Measurements from ENCODE around the gene FRMD4A. TPM values are rescaled to one million over a fixed set of nuclear protein-coding genes. Genes with fewer than 3 reads are reported as not detected.

Gene FRMD4A
- total RNA-seq, 1 experiment from 2014 or later: 19.6 TPM

- Histone ChIP-seq H3K4me1 (ENCODE audit: insufficient read depth, low read length) (peaks cover 4% of the 10 kb centered on the region), H3K18ac (ENCODE audit: insufficient read length, low read depth, low read length) (no peak overlapping the region), H3T11ph (ENCODE audit: low read length) (no peak overlapping the region), H3K27me3 (ENCODE audit: insufficient read depth, low read length) (no peaks in the 10 kb centered on the region), H3K9ac (ENCODE audit: extremely low read depth, insufficient read length, low read length) (no peak overlapping the region), H4K8ac (replicated peaks; ENCODE audit: insufficient read length, low read depth, low read length) (no peak overlapping the region), H3K14ac (ENCODE audit: insufficient read depth, low read length) (no peak overlapping the region), H2BK5ac (ENCODE audit: insufficient read length, low read length) (no peak overlapping the region), H4K91ac (ENCODE audit: insufficient read length, low read depth, low read length) (no peak overlapping the region), H2BK12ac (ENCODE audit: insufficient read length, low read depth, low read length) (no peak overlapping the region), H3K23ac (ENCODE audit: insufficient read length, low read depth, low read length) (no peak overlapping the region), H2BK15ac (ENCODE audit: low read depth, low read length) (no peak overlapping the region), H4K5ac (ENCODE audit: insufficient read length, low read depth, low read length) (no peak overlapping the region), H3K4ac (ENCODE audit: low read depth, low read length) (no peak overlapping the region), H2BK120ac (ENCODE audit: low read depth, low read length, poor library complexity, severe bottlenecking) (no peak overlapping the region), H3K9me3 (ENCODE audit: control insufficient read depth, low read depth, low read length) (no peaks in the 10 kb centered on the region), H3K4me2 (ENCODE audit: insufficient read depth, insufficient read length, low read length) (no peak overlapping the region), H3K79me1 (ENCODE audit: insufficient read depth, low read depth, low read length, poor library complexity, severe bottlenecking) (no peaks in the 10 kb centered on the region), H2BK20ac (ENCODE audit: low read depth, low read length, poor library complexity, severe bottlenecking) (no peak overlapping the region), H3K27ac (ENCODE audit: insufficient read length, low read depth, low read length) (no peak overlapping the region), H3K23me2 (ENCODE audit: insufficient read length, low read depth, low read length, poor library complexity, severe bottlenecking) (no peaks in the 10 kb centered on the region), H3K79me2 (ENCODE audit: insufficient read depth, low read length) (no peaks in the 10 kb centered on the region; the same call in 1 of the 2 replicates), H2AFZ (ENCODE audit: low read length) (no peak overlapping the region), H4K20me1 (ENCODE audit: control insufficient read depth, insufficient read depth, insufficient read length) (no peaks in the 10 kb centered on the region), H2AK5ac (ENCODE audit: insufficient read length, low read length) (no peak overlapping the region), H3K56ac (ENCODE audit: insufficient read length, low read depth, low read length) (no peak overlapping the region)
- Mint-ChIP-seq H3K4me1 (peaks cover 7 to 13% of the 10 kb centered on the region in 2 experiments), H3K27ac (peak overlapping the region in 1 of 3 experiments; percentile 24; a peak in 1 of 7 replicates), H3K27me3 (ENCODE audit: low read depth) (no peaks in the 10 kb centered on the region), H3K9me3 (0 out of 5 replicates have a peak, but pooled peaks cover 0 to 4% of the 10 kb centered on the region in 2 experiments), H3K4me3 (no peak overlapping the region), H3K36me3 (ENCODE audit: insufficient read depth in 1 of 3, low read depth in 3 of 3) (no peaks in the 10 kb centered on the region)
- no CpG with 5 or more reads among the region's 6 CpGs for WGBS (ENCODE audit: extremely low coverage, insufficient read length, low lambda C conversion rate)
- DNase-seq: no peak
- no peak for TF ChIP-seq CTCF (conservative IDR thresholded peaks at IDR 0.05)
Measured at GRCh38 chr10:14126697-14127440, 203.9 kb downstream of the FRMD4A start.

Measured in H9 (cell line).